SKM-1 treated with dmso at 0.1 percent for 144 hours (cell line): ENCODE measurements around the gene PDK1.
A peak's percentile ranks its signal among the peaks of the same experiment; 100 is the strongest.
"Not testable (repeated sequence)": the region's sequence is repeated elsewhere in the genome, so short reads cannot be mapped to it uniquely, and the experiment has no call there.

Experiments
- DNase-seq: peaks from one replicate; lab custom pipeline; 2025; ENCODE audit not compliant: unreplicated experiment; lab: John Stamatoyannopoulos, UW

PDK1 gene

DNA sequence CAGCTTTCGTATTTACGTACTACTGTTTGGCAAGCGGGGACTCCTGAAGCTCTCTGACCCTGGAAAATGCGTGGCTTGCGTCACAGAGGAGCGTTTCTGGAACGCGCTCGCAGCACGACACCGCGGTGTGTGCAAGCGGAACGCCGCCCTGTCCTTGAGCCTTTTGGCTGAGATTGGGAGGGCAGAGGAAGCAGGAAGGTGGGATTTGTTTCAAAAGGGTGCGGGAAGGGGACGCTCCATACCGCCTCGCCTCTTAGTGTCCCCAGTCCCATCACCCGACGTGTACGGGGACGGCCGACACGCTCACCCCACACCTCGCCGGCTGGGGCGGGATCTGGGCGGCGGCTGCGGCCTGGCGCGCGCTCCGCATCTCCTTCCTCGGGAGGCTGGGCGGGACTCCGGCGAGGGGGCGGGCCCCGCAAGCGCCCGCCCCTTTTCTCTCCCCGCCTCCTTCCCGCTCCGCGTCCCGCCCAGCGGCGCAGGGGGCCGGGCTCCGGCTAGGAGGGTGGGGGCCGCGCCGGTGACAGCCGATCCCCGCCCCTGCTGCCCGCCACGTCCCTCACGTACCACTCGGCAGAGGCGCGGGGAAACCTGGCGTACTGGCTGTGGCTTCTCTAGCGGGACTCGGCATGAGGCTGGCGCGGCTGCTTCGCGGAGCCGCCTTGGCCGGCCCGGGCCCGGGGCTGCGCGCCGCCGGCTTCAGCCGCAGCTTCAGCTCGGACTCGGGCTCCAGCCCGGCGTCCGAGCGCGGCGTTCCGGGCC is at the start of gene PDK1:
Gene PDK1 (plus strand): TSS at position 569 of the 762 bp plus-strand sequence. CDS start 61 bp downstream, at position 630.
- DNase-seq = peak; percentile 86

DNA sequence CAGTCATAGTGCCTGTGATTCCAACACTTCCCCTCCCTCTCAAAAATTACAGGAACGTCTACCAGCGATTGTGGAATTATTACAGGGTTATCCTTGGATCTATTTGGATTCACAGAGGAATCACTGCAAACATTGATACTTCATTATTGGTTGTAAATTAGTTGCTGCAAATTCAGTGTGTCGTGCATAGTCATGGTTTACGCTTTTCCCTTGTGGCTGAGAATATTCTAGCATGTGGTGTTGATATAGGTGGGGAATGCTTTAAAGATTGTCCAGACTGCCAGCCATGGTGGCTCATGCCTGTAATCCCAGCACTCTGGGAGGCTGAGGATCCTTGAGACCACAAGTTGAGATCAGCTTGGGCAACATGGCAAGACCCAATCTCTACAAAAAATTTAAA is 48.7 kb upstream of the PDK1 start:
- DNase-seq = no peak

DNA sequence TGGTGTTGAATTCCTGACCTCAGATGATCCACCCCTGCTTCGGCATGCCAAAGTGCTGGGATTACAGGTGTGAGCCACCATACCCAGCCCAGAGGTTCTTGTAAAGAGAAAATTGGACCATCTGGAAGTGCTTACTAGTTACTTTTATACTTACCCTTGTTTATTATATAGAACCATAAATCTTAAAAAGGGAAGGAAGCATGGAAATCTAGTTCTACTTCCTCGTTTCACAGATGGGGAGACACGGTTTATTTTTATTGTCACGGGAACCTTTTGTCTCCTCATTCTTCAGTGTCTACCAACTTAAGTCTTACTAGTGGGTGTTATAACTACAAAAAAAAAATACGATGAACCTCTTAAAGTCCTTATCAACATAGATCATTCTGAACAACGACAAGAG is 45.8 kb upstream of the PDK1 start:
- DNase-seq = peak; percentile 72

DNA sequence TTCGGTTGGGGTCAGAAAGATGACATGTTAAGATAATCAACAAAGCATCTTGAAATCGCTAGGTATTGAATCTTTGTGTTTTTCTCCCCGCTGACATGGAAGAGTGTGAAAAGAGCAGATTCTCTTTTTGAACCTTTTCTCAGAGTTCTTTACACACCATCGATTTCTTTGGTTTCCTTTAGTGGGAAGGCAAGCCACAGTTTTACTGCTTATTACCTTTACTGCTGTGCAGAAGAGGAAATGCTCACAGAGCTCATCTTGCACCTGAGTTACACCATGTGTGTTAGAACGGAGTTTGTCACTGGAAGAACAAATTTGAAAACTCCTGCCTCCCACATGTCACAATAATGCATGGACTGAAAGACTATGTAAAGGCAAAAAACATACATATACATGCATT is 45.3 kb upstream of the PDK1 start:
- no peak for DNase-seq

DNA sequence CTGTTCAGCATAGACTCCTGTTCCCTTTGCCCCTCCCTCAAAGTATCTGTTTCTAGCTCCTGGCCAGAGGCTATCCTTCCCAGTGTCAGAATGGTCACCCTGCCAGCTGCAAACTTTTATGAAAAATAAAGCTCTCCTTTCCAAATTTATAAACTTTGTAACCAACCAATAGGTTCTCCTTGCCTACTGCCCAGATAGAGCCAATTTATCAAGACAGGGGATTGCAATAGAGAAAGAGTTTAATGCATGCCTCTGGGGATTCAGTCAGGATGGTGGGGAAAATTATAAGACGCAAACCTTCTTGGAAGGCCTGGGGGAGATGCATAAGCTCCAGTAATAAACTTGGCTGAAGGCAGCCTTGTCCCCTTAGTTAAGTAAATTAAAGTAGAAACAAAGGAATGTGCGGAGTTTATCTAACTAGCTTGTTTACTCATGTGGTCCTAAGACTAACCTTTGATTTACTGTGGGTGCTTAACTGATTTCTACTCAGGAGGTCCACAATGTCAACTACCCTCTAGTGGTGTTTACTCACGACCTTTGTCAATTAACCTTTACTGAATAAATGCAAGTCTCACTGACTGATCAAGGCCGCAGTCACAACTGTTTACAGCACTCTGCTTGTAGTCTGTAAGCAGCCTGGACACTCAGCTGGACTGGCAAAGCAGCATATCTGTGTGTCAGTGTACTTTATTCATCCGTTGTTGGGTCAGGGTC is 42.9 kb upstream of the PDK1 start:
- DNase-seq = no peak

DNA sequence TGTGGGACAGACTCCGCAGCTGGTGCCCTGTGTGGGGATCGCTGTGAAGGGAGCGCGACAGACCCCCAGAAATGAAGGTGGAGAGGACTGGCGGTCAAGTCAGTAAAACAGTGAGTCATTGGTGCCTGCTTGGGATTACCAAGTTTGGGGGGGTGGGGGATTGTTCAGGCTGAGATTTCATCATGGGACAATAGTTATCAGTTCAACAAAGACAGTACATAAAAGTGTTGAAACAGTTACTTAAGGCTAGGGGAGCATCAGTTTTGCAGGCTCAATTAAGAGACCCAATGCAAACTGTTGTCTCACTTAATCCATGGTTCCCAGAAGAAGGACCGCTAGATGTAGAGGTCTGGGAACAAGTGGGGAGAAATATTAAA is 42.4 kb upstream of the PDK1 start:
- DNase-seq = peak; percentile 58

DNA sequence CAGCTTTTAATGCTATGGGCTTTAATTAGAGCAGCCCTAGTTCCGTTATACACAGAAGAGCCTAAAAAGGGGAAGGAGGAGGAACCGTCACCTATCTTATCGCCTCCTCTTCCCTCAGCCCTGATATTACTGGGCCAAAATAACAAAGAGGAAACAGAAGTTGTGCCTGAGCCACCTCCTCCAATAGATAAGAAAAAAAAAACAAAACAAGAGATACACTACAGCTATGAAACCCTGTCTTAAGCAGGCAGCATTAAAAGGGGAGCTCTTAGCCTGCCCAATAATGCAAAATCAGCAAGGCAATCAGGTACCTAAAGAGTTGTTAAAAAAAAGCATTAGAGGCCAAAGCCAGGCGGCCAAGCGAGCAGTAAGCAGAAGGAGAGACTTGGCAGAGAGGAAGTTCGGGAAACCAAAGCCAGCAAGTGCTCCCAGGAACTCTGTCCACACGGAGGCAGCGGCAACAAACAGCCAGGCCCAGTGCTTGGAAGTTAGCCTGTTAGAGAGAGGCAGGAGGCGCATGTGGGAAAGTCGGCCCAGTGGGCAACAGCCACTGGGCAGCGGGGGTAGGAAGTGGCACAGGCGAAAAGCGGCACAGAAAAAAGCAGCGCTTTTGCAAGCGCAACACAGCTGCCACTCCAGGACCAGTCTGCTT is 41.8 kb upstream of the PDK1 start:
- DNase-seq = peak; percentile 79

DNA sequence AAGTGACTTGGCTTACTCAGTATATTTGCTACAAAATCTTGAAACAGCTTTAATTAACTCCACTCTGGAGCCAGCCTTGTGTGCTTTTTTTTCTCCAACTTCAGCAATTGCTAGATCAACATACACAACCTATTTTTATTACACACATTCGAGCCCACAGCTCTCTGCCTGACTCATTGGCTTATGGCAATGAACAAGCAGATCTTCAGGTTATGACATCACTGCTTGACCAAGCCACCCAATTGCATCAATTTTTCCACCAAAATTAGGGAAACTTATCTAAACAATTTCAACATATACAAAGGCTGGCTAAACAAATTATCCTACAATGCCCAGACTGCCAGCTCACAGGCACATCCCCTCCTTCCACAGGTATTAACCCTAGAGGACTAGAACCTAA is 39.6 kb upstream of the PDK1 start:
- DNase-seq = no peak

DNA sequence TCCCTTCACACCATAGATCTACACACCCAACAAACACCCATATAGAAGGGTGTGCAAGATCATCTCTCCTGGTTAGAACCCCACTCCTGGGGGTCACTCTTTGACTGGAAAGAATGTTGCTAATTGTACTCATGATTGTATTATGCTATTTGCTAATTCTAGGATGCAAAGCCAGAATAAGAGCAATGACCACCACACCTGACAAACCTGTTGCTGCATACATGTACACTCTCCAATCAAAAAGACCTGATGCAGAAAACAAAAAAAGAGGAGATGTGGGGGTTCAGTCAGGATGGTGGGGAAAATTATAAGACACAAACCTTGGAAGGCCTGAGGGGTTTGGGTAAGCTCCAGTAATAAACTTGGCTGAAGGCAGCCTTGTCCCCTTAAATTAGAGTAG is 36.9 kb upstream of the PDK1 start:
- DNase-seq = no peak

DNA sequence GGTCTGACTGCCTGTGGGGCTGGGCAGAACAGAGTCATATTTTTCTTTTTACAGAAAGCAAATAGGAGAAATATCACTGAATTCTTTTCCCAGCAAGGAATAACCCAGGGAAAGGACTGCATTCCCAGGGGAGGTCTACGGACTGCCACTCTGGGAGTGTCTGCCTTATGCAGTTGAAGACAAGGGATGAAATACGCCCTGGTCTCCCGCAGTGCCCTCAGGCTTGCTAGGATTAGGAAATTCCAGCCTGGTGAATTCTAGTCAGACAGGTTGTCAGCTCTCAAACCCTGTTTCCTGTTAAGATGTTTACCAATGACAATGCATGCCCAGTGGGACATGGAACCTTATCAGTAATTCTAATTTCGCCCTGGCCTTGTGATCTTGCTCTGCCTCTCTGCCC is 30.3 kb upstream of the PDK1 start:
- no peak for DNase-seq

DNA sequence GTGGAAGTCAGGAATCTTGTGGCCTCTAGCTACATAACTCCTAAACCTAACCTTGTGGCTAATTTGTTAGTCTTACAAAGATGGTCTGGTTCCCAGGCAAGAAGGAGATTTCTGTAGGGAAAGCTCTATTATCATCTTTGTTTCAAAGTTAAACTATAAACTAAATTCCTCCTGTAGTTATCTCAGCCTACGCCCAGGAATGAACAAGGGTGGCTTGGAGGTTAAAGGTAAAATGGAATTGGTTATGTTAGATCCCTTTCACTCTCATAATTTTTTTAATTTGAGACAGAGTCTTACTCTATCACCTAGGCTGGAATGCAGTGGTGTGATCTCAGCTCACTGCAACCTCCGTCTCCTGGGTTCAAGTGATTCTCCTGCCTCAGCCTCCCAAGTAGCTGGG is 24.6 kb upstream of the PDK1 start:
- DNase-seq = no peak

DNA sequence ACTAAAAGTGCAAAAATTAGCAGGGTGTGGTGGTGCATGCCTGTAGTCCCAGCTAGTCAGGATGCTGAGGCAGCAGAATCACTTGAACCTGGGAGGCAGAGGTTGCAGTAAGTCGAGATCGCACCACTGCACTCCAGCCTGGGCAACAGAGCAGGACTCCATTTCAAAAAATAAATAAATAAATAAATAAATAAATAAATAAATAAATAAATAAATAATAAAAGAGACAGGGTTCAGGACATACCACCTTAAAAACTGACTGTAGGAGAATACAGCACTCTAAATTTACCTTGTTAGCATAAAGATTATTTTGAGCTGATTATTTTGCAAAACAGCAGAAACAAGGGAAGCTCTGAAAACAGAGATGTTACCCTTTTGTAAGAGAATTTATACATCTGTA is 23.4 kb upstream of the PDK1 start:
- DNase-seq = not testable (repeated sequence)

DNA sequence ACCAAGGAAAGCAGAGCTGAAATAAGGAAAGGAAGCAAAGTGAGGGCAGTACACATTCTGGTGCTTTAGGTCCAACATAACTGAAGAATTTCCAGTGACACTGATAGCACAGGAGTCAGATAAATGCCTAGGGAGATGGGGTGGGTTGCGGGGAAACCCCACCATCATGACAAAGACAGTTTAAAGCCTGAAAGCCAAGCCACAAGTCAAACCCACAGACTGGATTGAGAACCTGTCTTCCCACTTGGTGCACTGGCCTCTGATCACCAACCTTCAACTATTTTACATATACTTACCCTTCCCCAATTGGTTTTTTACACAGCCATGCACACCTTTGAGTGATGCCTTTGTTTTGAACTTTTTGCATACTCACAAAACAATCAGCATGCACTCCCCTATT is 22.2 kb upstream of the PDK1 start:
- no peak for DNase-seq

DNA sequence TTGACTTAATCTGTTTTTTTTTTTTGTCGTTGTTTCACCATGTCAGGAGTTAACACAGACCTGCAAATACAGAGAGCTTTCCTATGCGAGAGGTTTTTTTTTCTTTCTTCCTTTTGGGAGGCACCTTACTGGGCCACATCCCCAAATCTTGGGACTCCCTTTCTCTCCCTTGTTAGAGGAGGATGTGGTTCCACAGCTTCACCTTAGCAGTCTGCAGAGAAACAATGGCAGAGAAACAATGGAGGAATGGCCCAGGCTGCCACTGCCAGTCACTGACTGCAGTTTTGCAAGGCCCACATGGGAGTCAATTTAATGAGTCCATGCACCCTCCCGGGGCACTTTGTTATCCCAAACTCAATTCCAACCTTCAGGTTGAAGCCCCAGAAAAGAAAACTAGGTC is 20.8 kb upstream of the PDK1 start:
- DNase-seq = no peak

DNA sequence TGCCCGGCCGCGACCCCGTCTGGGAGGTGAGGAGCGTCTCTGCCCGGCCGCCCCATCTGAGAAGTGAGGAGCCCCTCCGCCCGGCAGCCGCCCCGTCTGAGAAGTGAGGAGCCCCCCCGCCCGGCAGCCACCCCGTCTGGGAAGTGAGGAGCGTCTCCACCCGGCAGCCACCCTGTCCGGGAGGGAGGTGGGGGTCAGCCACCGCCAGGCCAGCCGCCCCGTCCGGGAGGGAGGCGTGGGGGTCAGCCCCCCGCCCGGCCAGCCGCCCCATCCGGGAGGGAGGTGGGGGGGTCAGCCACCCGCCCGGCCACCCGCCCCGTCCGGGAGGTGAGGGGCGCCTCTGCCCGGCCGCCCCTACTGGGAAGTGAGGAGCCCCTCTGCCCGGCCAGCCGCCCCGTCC is 18.0 kb upstream of the PDK1 start:
- not testable (repeated sequence) for DNase-seq

DNA sequence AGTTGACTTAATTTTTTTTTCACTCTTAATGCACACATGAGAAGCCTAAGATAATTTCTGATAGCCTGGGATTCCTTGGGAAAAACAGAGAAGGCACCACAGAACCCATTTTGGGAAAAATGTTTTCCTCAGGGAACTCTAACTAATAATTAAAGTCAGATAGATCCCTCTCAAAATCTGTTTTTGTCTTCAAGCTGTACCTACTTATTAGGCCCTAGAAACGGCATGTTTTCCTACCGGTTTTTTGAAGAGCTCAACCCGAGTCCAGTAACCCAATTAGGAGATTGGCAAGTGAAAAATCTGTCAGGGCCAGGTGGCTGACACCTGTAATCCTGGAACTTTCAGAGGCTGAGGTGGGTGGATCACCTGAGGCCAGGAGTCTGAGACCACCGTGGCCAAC is 16.1 kb upstream of the PDK1 start:
- DNase-seq = no peak

DNA sequence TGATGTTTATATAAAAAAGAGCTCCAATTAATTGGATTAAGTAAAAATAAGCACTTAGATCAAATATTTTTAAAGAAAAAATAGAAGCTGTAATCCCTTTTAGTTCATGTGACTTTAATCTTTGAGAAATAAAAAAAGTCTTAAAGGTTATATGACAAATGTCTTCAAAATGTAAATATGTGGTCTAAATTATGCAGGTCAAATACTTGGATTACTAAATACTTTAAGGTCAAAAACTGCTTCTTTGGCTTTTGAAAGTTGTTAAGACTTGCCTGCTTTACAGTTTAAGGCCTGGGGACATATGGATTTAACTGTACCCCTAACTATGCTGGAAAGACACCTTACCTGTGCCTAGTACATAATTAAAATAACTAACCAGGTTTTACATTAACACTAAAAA is 15.5 kb upstream of the PDK1 start:
- no peak for DNase-seq

DNA sequence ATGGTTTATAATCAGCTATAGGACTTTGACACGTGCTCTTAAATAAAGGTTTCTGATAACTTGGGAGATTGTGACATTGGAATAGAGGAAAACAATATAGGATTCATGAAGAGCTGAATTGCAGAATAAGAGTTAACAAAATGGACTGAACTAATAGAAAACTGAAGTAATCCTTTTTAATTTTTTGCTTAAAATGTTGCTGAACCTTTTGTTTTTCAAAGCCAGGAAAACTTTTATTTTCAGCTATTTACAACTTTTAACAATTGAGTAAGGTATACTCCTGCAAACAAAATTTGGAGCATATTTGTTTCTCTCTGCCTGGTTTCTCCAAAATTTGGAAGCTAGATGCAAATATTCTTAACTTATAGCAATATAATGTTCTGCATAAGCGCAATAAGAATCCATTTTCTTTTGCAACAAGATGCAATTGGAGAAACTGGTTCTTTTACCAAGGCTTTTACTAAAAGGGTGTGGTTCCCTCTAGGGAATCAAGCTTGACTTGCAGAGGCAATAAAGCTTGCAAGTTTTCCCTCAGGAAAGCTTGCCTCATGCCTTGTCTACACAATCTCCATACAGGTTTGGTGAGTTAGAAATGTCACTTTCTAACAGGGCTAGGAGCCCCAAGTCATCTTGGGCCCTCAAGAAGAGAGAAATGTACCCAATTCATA is 10.3 kb upstream of the PDK1 start:
- DNase-seq = no peak

DNA sequence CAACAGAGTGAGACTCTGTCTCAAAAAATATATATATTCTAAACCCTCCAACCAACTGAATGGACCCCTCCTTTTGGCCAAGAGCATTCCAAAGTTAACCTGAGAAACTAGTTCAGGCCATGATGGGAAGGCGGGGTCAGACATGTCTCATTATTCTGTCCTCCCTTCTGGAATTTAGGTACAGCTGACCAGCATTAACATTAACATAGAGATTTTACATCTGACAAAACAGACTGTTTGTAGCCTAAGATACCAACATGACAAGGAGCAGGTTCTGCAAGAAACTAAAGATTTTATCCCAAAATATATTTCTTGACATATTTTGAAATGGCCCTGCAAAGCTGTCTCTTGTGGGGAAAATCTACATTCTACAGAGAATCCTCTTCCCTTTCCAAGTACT is 6.8 kb upstream of the PDK1 start:
- no peak for DNase-seq

DNA sequence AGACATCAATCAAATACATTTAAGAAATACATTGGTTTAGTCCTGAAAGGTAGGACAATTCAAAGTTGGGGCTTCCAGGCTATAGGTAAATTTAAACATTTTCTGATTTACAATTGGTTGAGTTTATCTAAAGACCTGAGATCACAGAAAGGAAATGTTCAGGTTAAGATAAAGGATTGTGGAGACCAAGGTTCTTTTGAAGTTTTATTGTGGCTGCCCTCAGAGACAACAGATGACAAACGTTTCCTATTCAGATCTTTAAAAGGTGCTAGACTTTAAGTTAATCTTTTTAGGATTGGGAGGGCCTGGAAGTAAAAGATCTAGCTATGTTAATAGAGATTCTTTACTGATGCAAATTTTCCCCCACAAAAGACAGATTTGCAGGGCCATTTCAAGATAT is 6.1 kb upstream of the PDK1 start:
- DNase-seq = not testable (repeated sequence)

DNA sequence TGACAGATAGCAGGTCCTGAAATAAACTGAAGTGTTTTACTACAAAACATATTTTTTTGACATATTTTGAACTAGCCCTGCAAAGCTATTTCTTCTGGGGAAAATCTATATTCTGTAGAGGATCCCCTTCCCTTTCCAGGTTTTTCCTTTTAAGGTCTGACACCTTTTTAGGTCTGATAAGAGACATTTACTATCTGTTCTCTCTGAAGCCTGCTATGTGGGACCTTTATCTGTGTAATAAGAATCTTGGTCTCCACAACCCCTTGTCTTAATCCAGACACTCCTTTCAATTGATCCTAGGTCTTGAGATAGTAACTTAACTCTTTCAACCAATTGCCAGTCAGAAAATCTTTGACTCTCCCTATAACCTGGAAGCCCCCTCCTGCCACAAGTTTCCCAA is 5.5 kb upstream of the PDK1 start:
- DNase-seq = no peak

DNA sequence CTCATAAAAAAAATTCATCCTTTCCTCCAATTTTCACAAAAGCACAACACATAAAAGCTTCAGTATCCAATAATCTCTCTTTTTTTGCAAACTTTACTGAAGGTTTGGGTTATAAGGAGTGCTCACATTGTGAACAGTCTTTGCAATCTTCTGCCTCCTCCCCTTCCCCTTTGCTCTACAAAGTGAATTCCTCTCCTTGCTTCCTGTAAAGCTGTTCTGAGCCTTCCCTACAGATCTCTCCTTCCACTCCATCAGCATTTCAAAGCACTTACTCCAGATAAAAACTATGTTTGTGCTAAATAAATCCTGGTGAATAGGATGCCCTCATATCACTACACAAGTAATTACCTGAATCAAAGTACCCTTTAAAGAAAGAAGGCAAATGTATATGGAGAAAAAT is 4.6 kb upstream of the PDK1 start:
- no peak for DNase-seq
